ENCODE measurements around the gene SEPTIN12.

DNA sequence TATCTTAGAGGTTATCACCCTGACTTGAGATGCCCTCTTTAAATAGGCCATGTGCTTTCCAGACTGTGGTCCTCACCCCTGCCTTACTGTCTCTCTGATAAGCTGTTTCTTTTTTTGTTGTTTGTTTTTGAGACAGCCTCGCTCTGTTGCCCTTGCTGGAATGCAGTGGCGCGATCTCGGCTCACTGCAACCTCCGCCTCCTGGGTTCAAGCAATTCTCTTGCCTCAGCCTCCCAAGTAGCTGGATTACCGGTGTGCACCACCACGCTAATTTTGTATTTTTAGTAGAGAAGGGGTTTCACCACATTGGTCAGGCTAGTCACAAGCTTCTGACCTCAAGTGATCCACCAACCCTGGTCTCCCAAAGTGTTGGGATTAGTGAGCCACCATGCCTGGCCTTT lies 765 bp upstream of the SEPTIN12 start:
- TF ChIP-seq, protein P1, sequence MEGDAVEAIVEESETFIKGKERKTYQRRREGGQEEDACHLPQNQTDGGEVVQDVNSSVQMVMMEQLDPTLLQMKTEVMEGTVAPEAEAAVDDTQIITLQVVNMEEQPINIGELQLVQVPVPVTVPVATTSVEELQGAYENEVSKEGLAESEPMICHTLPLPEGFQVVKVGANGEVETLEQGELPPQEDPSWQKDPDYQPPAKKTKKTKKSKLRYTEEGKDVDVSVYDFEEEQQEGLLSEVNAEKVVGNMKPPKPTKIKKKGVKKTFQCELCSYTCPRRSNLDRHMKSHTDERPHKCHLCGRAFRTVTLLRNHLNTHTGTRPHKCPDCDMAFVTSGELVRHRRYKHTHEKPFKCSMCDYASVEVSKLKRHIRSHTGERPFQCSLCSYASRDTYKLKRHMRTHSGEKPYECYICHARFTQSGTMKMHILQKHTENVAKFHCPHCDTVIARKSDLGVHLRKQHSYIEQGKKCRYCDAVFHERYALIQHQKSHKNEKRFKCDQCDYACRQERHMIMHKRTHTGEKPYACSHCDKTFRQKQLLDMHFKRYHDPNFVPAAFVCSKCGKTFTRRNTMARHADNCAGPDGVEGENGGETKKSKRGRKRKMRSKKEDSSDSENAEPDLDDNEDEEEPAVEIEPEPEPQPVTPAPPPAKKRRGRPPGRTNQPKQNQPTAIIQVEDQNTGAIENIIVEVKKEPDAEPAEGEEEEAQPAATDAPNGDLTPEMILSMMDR (IDR thresholded peaks at IDR 0.05; ENCODE audit: poor library complexity, severe bottlenecking), result no peak
- TF ChIP-seq POLR2AphosphoS5 (IDR thresholded peaks at IDR 0.05), result no peak
- TF ChIP-seq EP300 (conservative IDR thresholded peaks at IDR 0.05; ENCODE audit: poor library complexity, severe bottlenecking), result no peak
- TF ChIP-seq EZH2 (IDR thresholded peaks at IDR 0.05; ENCODE audit: borderline replicate concordance, insufficient read depth, low read length, poor library complexity, severe bottlenecking), result no peak
- no peak for TF ChIP-seq TAF1 (IDR thresholded peaks at IDR 0.05; ENCODE audit: low read depth)
- TF ChIP-seq, protein P2, sequence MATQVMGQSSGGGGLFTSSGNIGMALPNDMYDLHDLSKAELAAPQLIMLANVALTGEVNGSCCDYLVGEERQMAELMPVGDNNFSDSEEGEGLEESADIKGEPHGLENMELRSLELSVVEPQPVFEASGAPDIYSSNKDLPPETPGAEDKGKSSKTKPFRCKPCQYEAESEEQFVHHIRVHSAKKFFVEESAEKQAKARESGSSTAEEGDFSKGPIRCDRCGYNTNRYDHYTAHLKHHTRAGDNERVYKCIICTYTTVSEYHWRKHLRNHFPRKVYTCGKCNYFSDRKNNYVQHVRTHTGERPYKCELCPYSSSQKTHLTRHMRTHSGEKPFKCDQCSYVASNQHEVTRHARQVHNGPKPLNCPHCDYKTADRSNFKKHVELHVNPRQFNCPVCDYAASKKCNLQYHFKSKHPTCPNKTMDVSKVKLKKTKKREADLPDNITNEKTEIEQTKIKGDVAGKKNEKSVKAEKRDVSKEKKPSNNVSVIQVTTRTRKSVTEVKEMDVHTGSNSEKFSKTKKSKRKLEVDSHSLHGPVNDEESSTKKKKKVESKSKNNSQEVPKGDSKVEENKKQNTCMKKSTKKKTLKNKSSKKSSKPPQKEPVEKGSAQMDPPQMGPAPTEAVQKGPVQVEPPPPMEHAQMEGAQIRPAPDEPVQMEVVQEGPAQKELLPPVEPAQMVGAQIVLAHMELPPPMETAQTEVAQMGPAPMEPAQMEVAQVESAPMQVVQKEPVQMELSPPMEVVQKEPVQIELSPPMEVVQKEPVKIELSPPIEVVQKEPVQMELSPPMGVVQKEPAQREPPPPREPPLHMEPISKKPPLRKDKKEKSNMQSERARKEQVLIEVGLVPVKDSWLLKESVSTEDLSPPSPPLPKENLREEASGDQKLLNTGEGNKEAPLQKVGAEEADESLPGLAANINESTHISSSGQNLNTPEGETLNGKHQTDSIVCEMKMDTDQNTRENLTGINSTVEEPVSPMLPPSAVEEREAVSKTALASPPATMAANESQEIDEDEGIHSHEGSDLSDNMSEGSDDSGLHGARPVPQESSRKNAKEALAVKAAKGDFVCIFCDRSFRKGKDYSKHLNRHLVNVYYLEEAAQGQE (IDR thresholded peaks at IDR 0.05; ENCODE audit: borderline replicate concordance), result no peak
- TF ChIP-seq MXI1 (conservative IDR thresholded peaks at IDR 0.05; ENCODE audit: poor library complexity, severe bottlenecking), result no peak

Measured in neural cell (in vitro differentiated cells).